HG03025 (cell line): Measurements from ENCODE around the gene MRPL51.
"Not testable (repeated sequence)": the region's sequence is repeated elsewhere in the genome, so short reads cannot be mapped to it uniquely, and the experiment has no call there.

ENCODE experiments used
- ATAC-seq: cut with Tn5 transposase; IDR thresholded peaks from one replicate; pipeline ENCODE4 v1.9.1; 2021; ENCODE audit warnings: mild to moderate bottlenecking, moderate library complexity; ENCODE audit not compliant: unreplicated experiment, low FRiP score

The MRPL51 gene

GRCh38 chr12:6490673-6491072 is 2.4 kb downstream of the MRPL51 start:
- ATAC-seq, result not testable (repeated sequence)

DNA sequence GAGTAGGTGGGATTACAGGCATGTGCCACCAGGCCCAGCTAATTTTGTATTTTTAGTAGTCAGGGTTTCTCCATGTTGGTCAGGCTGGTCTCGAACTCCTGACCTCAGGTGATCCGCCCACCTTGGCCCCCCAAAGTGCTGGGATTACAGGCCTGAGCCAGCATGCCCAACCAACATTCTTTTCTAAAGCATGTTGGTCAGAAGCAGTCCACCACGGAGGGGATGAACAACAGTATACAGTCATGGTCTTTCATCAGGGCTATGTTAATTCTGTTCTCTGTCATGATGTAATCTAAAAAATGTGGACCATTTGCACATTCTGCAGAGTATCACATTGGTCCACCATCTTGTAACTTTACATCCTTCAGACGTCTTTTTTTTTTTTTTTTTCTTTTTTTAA is 3.6 kb downstream of the MRPL51 start:
- ATAC-seq, result no peak

DNA sequence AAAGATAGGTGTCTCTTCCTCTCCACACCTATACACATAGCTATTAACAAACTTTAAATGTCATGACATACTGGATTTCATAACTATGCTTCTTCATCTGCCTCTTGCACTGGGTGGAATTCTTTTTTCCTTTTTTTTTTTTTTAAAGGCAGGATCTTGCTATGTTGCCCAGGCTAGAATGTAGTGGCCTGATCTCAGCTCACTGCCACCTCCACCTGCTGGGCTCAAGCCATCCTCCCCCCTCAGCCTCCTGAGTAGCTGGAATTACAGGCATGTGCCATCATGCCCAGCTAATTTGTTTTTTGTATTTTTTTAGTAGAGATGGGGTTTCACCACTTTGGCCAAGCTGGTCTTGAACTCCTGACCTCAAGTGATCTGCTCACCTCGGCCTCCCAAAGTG is 4.8 kb downstream of the MRPL51 start:
- no peak for ATAC-seq

DNA sequence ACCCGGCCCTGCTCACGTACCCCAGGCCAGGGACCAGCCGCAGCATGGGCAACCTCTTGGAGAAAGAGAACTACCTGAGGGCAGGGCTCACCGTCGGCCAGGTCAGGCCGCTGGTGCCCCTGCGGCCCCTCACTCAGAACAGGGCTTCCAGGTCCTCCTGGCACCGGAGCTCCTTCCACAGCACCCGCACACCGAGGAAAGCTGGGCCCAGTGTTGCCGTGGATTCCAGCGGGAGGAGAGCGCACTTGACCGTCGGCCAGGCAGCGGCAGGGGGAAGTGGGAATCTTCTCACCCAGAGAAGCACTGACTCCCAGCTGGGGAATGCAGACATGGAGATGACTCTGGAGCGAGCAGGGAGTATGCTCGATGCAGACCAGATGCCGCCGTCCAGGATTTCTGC is 14.6 kb downstream of the MRPL51 start:
- ATAC-seq, result no peak

- not testable (repeated sequence) for ATAC-seq
These were observed 15.3 kb downstream of the MRPL51 start for GRCh38 chr12:6477601-6478377.

GRCh38 chr12:6476489-6476888 is 16.6 kb downstream of the MRPL51 start:
- no peak for ATAC-seq

GRCh38 chr12:6475233-6475975 is 17.7 kb downstream of the MRPL51 start:
- not testable (repeated sequence) for ATAC-seq

DNA sequence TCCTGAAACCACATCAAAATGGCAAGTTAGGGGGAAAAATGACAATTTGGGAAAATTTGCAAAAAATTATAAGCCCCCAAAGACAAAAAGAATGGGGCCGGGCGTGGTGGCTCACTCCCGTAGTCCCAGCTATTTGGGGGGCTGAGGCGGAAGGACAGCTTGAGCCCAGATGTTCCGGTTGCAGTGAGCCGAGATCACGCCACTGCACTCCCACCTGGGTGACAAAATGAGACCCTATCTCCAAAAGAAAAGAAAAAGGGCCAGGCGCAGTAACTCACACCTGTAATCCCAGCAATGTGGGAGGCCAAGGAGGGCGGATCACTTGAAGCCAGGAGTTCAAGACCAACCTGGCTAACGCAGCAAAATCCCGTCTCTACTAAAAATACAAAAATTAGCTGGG is 20.6 kb downstream of the MRPL51 start:
- no peak for ATAC-seq

GRCh38 chr12:6471989-6472360 is 21.1 kb downstream of the MRPL51 start:
- no peak for ATAC-seq

DNA sequence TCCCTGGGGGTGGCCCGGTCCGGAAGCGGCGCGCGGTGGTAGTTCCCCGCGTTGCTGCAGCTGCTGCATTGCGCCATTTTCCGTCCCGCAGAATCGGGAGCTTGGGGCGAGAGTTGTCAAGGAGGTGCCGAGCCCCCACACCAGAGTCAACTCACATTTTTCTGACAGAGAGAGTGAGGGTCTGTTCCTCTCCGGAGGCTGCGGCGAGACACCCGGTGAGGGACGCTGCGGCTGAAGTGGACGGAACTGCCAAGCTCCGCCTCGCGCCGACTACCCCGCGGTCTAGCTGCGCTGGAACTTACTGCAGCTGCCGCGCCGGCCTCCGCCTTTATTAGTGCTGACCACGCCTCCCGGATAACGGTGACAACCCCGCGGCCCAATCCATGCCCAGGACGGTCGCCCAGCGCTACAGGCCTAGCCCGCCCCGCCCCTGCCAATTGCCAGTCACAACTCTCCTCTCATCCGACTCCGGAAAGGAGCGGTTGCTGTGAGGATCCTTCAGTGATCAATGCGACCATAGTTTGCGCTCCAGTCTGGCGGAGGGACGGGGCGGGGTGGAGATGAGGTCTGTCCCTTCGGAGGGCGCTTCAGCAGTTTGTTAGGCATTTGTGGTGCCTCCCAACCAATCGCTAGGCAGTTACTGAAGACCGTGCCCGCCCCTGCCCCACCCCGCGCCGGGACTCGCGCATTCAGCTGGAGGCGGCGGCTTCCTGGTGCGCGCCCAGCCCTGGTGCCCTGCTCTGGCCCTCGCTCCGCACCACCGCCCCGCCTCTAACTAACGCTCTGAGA is 22.5 kb downstream of the MRPL51 start, which contains the start of gene VAMP1:
Gene VAMP1, minus strand, starts transcription at position 303 of the 789 bp plus-strand sequence. Its CDS starts 146 bp downstream, at position 157.
- peak; percentile 91 for ATAC-seq

- no peak for ATAC-seq
These were observed 23.3 kb downstream of the MRPL51 start for GRCh38 chr12:6469609-6470374.

- no peak for ATAC-seq
These were observed 24.0 kb downstream of the MRPL51 start for GRCh38 chr12:6469092-6469491.

DNA sequence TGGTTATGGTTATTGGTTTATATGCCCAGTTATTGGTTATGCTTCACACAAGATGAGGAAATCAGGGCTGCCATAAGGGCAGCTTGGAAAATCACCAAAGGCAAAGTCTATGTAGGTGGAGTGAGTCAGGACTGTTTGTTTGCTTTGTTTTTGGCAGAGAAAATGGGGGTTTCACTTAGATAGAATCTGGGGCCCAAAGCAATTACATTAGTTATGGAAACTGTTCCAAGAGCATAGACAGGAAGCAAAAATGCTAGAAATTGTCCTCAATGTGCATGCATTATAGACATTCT is 24.8 kb downstream of the MRPL51 start:
- no peak for ATAC-seq

- ATAC-seq, result not testable (repeated sequence)
These were observed 25.3 kb downstream of the MRPL51 start for GRCh38 chr12:6467571-6468282.

GRCh38 chr12:6466751-6467150 is 26.3 kb downstream of the MRPL51 start:
- ATAC-seq, result not testable (repeated sequence)

- no peak for ATAC-seq
These were observed 26.9 kb downstream of the MRPL51 start for GRCh38 chr12:6466184-6466573.

DNA sequence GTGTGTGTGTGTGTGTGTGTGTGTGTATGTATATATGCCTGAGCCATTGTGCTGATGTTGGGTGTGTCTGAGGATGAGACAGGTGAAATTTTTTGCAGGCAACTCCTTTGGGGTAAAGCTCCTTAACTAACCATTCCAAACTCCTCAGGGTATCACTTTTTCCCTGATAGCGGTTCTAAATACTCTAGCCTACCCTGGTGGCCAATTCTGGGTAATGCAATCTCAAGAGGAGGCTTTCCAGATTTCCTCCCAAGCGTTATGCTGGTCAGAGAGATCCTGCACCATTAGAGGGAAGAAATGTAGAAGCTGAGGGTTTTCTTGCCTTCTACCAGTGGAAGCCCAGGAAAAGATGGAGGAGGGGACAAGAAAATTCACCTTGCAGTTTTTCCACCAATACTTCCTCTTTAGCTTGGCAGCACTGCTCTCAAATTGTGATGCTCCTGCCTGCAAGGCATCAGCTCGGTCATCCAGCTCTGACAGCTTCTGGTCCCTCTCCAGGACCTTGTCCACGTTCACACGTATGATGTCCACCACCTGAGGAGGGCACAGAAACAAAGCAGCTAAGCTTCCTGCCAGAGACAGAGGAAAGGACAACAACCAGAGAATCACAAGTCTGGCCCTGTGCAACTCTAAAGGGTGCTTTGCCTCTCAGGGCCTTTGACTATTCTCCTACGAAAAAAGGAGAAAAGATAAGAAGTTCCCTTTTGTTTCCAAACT is 27.4 kb downstream of the MRPL51 start:
- ATAC-seq, result no peak

GRCh38 chr12:6464531-6464930 is 28.5 kb downstream of the MRPL51 start:
- ATAC-seq, result no peak

DNA sequence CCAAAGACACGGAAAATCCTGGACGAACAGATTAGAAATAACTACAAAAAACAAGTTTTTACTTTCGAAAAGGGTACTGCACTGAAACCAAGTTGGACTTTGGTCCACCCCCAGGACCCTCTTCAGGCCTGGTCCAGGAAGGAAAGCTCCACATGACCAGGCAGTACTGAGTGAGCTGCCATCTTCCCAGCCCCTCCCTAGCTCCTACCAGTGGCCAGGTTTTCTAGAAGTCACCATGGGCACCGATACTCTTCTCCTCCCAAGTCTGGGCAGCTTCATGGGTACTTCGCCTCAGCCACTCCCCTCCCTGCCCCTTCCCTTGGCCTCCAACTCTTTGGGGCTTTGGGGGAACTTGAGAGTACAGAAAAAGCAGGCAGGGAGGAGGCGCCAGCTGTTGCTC is 29.2 kb downstream of the MRPL51 start:
- no peak for ATAC-seq
